ENCODE results near the gene TEX101. TPM values are rescaled to one million over a fixed set of nuclear protein-coding genes. Genes with fewer than 3 reads are reported as not detected.

The TEX101 gene
- total RNA-seq, 1 experiment from 2014 or later: not detected

DNA sequence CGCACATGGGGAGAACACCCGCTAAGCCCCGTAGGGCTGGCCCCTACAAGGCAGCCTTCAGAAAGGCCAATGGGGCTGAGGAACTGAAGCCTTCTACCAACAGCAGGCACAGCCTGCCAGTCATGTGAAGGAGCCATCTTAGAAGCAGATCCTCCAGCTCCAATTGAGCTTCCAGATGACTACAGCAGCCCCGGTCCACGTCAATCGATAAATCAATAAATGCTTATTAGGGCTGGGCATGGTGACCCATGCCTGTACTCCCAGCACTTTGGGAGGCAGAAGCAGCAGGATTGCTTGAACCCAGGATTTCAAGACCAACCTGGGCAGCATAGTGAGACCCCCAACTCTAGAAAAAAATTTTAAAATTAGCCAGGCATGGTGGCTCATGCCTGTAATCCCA lies 23.0 kb downstream of the TEX101 start:
- Histone ChIP-seq H3K4me1 (ENCODE audit: control insufficient read depth, insufficient read depth, low read length) (peaks cover 3% of the 10 kb centered on the region), H3K27ac (ENCODE audit: low read length) (no peak overlapping the region), H3K36me3 (ENCODE audit: control insufficient read depth, insufficient read depth, low read length) (no peaks in the 10 kb centered on the region), H3K27me3 (ENCODE audit: control insufficient read depth, insufficient read depth, low read length) (no peaks in the 10 kb centered on the region), H3K4me3 (ENCODE audit: low read depth in 2 of 2, low read length in 2 of 2) (no peak overlapping the region), H3K9me3 (ENCODE audit: control insufficient read depth, insufficient read depth, low read depth, low read length) (no peaks in the 10 kb centered on the region)
- DNase-seq (ENCODE audit: low read depth, low spot score): no peak
- no peak for ATAC-seq
- intact Hi-C loops (cut with micrococcal nuclease; ENCODE audit: unreplicated experiment): no loop called here
- BruUV-seq (replicated peaks): no TSS peak
- in situ Hi-C loops (cut with HindIII; ENCODE audit: low pct_unique_long_range_greater_than_20kb, low sequenced_read_pairs): no loop called here
- CTCF ChIA-PET: no interaction called here
- TF ChIP-seq CTCF (IDR thresholded peaks at IDR 0.05) (no peak), TCF7L2 (IDR thresholded peaks at IDR 0.05; ENCODE audit: low read depth, low read length) (no peak), SIN3A (IDR thresholded peaks at IDR 0.05; ENCODE audit: borderline replicate concordance, insufficient read depth, low read depth, low read length) (no peak), POLR2AphosphoS5 (IDR thresholded peaks at IDR 0.05; ENCODE audit: low read depth, low read length) (no peak)
- TF ChIP-seq, protein P1, sequence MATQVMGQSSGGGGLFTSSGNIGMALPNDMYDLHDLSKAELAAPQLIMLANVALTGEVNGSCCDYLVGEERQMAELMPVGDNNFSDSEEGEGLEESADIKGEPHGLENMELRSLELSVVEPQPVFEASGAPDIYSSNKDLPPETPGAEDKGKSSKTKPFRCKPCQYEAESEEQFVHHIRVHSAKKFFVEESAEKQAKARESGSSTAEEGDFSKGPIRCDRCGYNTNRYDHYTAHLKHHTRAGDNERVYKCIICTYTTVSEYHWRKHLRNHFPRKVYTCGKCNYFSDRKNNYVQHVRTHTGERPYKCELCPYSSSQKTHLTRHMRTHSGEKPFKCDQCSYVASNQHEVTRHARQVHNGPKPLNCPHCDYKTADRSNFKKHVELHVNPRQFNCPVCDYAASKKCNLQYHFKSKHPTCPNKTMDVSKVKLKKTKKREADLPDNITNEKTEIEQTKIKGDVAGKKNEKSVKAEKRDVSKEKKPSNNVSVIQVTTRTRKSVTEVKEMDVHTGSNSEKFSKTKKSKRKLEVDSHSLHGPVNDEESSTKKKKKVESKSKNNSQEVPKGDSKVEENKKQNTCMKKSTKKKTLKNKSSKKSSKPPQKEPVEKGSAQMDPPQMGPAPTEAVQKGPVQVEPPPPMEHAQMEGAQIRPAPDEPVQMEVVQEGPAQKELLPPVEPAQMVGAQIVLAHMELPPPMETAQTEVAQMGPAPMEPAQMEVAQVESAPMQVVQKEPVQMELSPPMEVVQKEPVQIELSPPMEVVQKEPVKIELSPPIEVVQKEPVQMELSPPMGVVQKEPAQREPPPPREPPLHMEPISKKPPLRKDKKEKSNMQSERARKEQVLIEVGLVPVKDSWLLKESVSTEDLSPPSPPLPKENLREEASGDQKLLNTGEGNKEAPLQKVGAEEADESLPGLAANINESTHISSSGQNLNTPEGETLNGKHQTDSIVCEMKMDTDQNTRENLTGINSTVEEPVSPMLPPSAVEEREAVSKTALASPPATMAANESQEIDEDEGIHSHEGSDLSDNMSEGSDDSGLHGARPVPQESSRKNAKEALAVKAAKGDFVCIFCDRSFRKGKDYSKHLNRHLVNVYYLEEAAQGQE (IDR thresholded peaks at IDR 0.05; ENCODE audit: insufficient read depth in 1 of 2, low read depth in 2 of 2, low read length in 1 of 2): no peak
- POLR2A ChIA-PET: no interaction called here

DNA sequence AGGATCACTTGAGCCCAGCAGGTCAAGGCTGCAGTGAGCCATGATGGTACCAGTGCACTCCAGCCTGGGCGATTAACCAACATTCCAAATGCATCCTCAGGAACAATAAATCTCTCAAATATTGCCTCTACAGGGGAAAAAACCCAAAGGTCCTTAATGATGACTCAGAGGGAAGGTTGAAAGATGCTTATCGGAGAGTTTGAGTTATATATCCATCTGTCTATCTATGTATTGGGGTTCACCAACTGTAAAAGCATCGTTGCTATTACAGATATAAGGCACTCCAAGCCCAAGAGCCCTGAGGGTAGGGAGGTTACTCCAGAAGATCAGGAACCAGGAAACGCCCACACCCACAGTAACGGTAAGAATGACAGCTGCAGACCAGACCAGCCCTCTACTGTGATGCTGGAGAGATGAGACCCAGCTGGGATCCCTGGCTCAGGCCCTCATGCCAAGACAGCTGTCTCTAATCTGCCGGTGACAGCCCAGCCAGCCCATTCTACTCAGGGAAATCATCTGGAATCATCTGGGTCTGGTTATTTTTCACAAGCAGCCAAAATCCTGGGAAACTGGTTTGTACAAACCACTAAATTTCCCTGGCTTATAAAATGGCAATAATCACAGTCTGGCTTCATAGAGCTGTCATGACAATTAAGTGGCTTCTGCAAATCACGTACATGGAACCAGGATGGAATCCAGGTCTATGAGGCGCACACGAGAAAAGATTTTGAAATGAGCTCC lies 23.8 kb downstream of the TEX101 start:
- Histone ChIP-seq H3K36me3 (ENCODE audit: control insufficient read depth, insufficient read depth, low read length) (no peaks in the 10 kb centered on the region), H3K27ac (ENCODE audit: low read length) (no peak overlapping the region), H3K4me1 (ENCODE audit: control insufficient read depth, insufficient read depth, low read length) (peaks cover 3% of the 10 kb centered on the region), H3K9me3 (ENCODE audit: control insufficient read depth, insufficient read depth, low read depth, low read length) (no peaks in the 10 kb centered on the region), H3K27me3 (ENCODE audit: control insufficient read depth, insufficient read depth, low read length) (no peaks in the 10 kb centered on the region), H3K4me3 (ENCODE audit: low read depth in 2 of 2, low read length in 2 of 2) (no peak overlapping the region; a peak in 1 of 4 replicates)
- CTCF ChIA-PET: no interaction called here
- intact Hi-C loops (cut with micrococcal nuclease; ENCODE audit: unreplicated experiment) (no loop called here), in situ Hi-C loops (cut with HindIII; ENCODE audit: low pct_unique_long_range_greater_than_20kb, low sequenced_read_pairs) (no loop called here)
- BruUV-seq (replicated peaks): no TSS peak
- POLR2A ChIA-PET: interaction anchor here (0.5 to 0.7 kb wide), 3 partner anchors 53 to 1116 kb away, joined by 3 to 9 read pairs (median 5); no protein-coding TSS in a partner anchor
- DNase-seq (ENCODE audit: low read depth, low spot score) (no peak), ATAC-seq (no peak)
- TF ChIP-seq POLR2AphosphoS5 (IDR thresholded peaks at IDR 0.05; ENCODE audit: low read depth, low read length) (no peak), SIN3A (IDR thresholded peaks at IDR 0.05; ENCODE audit: borderline replicate concordance, insufficient read depth, low read depth, low read length) (no peak), CTCF (IDR thresholded peaks at IDR 0.05) (no peak), TCF7L2 (IDR thresholded peaks at IDR 0.05; ENCODE audit: low read depth, low read length) (no peak)
- TF ChIP-seq, protein P1 (IDR thresholded peaks at IDR 0.05; ENCODE audit: insufficient read depth in 1 of 2, low read depth in 2 of 2, low read length in 1 of 2): no peak

All from Panc1 (cell line).